OCI-LY7 (cell line): ENCODE data around the gene CCDC88B. TPM values are rescaled to one million over a fixed set of nuclear protein-coding genes. Genes with fewer than 3 reads are reported as not detected.

ENCODE experiments used
- BruUV-seq: library from RNA; stranded (reverse); fragments of 400-500 nt; replicated peaks from 2 replicates; lab custom pipeline; 2021; lab: Mats Ljungman, UMichigan
- CTCF ChIA-PET: fragments of 300-600 bp; sonication (Branson Sonifier 250); formaldehyde crosslinking; loops from one replicate; lab custom pipeline; 2022; ENCODE audit warnings: antibody characterized with exemption; ENCODE audit not compliant: unreplicated experiment; lab: Charles Lee
- POLR2A ChIA-PET: fragments of 300-600 bp; sonication (Branson Sonifier 250); formaldehyde crosslinking; loops from one replicate; lab custom pipeline; 2022; ENCODE audit warnings: antibody characterized with exemption; lab: Charles Lee
- DNase-seq: peaks from one replicate; pipeline ENCODE4 v3.0.0-alpha.2; 2015; ENCODE audit warnings: low spot score
- H2AFZ ChIP-seq: fragments of 200-600 bp; sonication (generic), shearing (Covaris generic); 2 replicates; pipeline ENCODE4 v1.6.1; 2014; ENCODE audit warnings: mild to moderate bottlenecking, antibody characterized with exemption, low read length, moderate library complexity
- H3K27ac ChIP-seq: fragments of 200-600 bp; sonication (generic); 2 replicates; pipeline ENCODE4 v1.5.1; 2014; ENCODE audit warnings: mixed run types, low read depth, mild to moderate bottlenecking, moderate library complexity, low read length, inconsistent platforms; ENCODE audit not compliant: poor library complexity, severe bottlenecking
- H3K36me3 ChIP-seq: fragments of 200-600 bp; sonication (generic); 2 replicates; pipeline ENCODE4 v1.6.1; 2014; ENCODE audit warnings: mild to moderate bottlenecking, antibody characterized with exemption, low read length, moderate library complexity, mixed read lengths; ENCODE audit not compliant: insufficient read depth
- H3K4me1 ChIP-seq: fragments of 200-600 bp; sonication (generic); 2 replicates; pipeline ENCODE4 v1.5.1; 2014; ENCODE audit warnings: mild to moderate bottlenecking, low read length; ENCODE audit not compliant: insufficient read depth, poor library complexity, severe bottlenecking
- H3K4me2 ChIP-seq: fragments of 200-600 bp; sonication (generic); 2 replicates; pipeline ENCODE4 v1.6.1; 2014; ENCODE audit warnings: mild to moderate bottlenecking, low read length
- H3K4me3 ChIP-seq: fragments of 200-600 bp; sonication (generic); 2 replicates; pipeline ENCODE4 v1.5.1; 2014; ENCODE audit warnings: mild to moderate bottlenecking, low read depth, low read length; ENCODE audit not compliant: poor library complexity, severe bottlenecking
- H3K79me2 ChIP-seq: fragments of 200-600 bp; sonication (generic); 2 replicates; pipeline ENCODE4 v1.6.1; 2016; ENCODE audit warnings: low read depth, mild to moderate bottlenecking, low read length, moderate library complexity, mixed read lengths; ENCODE audit not compliant: insufficient read depth
- H3K9me2 ChIP-seq: fragments of 200-600 bp; sonication (generic); 2 replicates; pipeline ENCODE4 v1.6.1; 2016; ENCODE audit warnings: mild to moderate bottlenecking, low read length, mixed read lengths; ENCODE audit not compliant: insufficient read depth
- H3K9me3 ChIP-seq: fragments of 200-600 bp; sonication (generic); 2 replicates; pipeline ENCODE4 v1.6.1; 2014; ENCODE audit warnings: mild to moderate bottlenecking, mixed run types, low read length, mixed read lengths
- H4K20me1 ChIP-seq: fragments of 200-600 bp; sonication (generic); 2 replicates; pipeline ENCODE4 v1.6.1; 2014; ENCODE audit warnings: mild to moderate bottlenecking, antibody characterized with exemption, low read length, moderate library complexity, mixed read lengths; ENCODE audit not compliant: insufficient read depth
- EZH2phosphoT487 ChIP-seq: fragments of 200-600 bp; sonication (generic); IDR thresholded peaks from 2 replicates; pipeline ENCODE4 v1.6.1; 2018; ENCODE audit warnings: low read depth, borderline replicate concordance, mild to moderate bottlenecking, mixed run types, antibody characterized with exemption, low read length, moderate library complexity, mixed read lengths
- intact Hi-C: fragments of 100-400 bp; cut with micrococcal nuclease; formaldehyde crosslinking; loops from one replicate; pipeline ENCODE4 v1.10.0; 2022; ENCODE audit not compliant: unreplicated experiment
- total RNA-seq, 2 experiments: library from RNA; depleted of rRNA in 1 of 2; stranded (reverse); fragments of >200 nt in 1 of 2; shearing (Covaris generic) in 1 of 2; gene quantifications; 2 replicates each; pipeline ENCODE4 v1.2.3, GENCODE V29; 2014 to 2022
- TF ChIP-seq, protein P1 (sequence below): fragments of 200-600 bp; sonication (generic); conservative IDR thresholded peaks from 2 replicates; pipeline ENCODE4 v1.5.1; 2014; ENCODE audit warnings: mild to moderate bottlenecking, antibody characterized with exemption, low read length, moderate library complexity, mixed read lengths

The CCDC88B gene
- total RNA-seq, 2 experiments from 2014 or later, result 40.7 to 67.2 TPM

DNA sequence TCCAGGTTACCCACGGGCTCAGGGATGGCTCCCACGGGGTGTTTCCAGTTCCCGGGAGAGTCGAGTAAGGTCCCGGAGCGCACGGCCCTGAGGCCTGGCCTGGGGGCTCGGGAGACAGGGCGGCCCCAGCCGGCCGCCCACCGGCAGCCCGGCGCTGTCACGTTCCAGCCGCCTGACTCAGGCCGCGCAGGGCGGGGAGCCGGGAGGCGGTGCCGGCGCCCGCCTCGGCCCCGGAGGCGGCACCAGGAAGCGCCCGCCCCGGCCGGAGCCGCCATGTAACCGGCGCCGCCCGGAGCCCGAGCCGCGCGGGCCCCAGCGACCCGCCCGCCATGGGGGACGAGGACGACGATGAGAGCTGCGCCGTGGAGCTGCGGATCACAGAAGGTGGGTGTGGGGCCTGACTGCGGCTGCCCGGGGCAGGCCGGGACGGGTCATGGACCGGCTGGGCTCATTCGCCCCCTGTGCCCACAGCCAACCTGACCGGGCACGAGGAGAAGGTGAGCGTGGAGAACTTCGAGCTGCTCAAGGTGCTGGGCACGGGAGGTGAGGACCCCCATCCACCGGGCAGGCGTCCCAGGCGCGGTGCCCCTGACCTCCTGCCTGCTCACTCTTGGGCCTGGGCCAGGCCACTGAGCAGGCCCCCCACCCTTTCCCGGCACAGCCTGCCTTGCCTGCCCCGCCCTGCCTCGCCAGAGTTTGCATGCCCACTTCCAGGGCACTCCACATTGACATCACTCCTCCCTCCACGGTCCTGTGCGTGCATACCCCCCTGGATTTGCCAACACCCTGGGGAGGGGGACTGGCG, 19.1 kb downstream of the CCDC88B start, which contains the start of gene RPS6KA4:
TSS of gene RPS6KA4 (plus strand) at position 256 of the 805 bp plus-strand sequence. CDS start at position 330, 74 bp downstream.
- Histone ChIP-seq H3K4me1 (peaks cover 46% of the 10 kb centered on the region), H3K9me3 (no peaks in the 10 kb centered on the region), H3K36me3 (peaks cover 31% of the 10 kb centered on the region; the same call in 1 of the 2 replicates), H3K27ac (peak within 1 kb of the TSS; percentile 33), H3K4me2 (peak within 1 kb of the TSS; percentile 99), H3K9me2 (no peaks in the 10 kb centered on the region), H2AFZ (peak within 1 kb of the TSS; percentile 86; the same call in 1 of the 2 replicates), H3K79me2 (no peaks in the 10 kb centered on the region), H4K20me1 (no peaks in the 10 kb centered on the region), H3K4me3 (peak within 1 kb of the TSS; percentile 90)
- no TSS peak for BruUV-seq
- TF ChIP-seq, protein P1, sequence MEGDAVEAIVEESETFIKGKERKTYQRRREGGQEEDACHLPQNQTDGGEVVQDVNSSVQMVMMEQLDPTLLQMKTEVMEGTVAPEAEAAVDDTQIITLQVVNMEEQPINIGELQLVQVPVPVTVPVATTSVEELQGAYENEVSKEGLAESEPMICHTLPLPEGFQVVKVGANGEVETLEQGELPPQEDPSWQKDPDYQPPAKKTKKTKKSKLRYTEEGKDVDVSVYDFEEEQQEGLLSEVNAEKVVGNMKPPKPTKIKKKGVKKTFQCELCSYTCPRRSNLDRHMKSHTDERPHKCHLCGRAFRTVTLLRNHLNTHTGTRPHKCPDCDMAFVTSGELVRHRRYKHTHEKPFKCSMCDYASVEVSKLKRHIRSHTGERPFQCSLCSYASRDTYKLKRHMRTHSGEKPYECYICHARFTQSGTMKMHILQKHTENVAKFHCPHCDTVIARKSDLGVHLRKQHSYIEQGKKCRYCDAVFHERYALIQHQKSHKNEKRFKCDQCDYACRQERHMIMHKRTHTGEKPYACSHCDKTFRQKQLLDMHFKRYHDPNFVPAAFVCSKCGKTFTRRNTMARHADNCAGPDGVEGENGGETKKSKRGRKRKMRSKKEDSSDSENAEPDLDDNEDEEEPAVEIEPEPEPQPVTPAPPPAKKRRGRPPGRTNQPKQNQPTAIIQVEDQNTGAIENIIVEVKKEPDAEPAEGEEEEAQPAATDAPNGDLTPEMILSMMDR, result no peak
- no peak for TF ChIP-seq EZH2phosphoT487
- intact Hi-C loops, result no loop called here
- POLR2A ChIA-PET, result interaction anchor here (0.5 to 0.7 kb wide), 2 partner anchors 42 to 84 kb away, joined by 3 read pairs; partner anchors contain the start of genes PRDX5 and TRMT112
- peak; percentile 70 for DNase-seq
- CTCF ChIA-PET, result interaction anchor here (0.5 to 0.6 kb wide), 2 partner anchors 18 to 88 kb away, joined by 3 to 5 read pairs; no protein-coding TSS in a partner anchor

DNA sequence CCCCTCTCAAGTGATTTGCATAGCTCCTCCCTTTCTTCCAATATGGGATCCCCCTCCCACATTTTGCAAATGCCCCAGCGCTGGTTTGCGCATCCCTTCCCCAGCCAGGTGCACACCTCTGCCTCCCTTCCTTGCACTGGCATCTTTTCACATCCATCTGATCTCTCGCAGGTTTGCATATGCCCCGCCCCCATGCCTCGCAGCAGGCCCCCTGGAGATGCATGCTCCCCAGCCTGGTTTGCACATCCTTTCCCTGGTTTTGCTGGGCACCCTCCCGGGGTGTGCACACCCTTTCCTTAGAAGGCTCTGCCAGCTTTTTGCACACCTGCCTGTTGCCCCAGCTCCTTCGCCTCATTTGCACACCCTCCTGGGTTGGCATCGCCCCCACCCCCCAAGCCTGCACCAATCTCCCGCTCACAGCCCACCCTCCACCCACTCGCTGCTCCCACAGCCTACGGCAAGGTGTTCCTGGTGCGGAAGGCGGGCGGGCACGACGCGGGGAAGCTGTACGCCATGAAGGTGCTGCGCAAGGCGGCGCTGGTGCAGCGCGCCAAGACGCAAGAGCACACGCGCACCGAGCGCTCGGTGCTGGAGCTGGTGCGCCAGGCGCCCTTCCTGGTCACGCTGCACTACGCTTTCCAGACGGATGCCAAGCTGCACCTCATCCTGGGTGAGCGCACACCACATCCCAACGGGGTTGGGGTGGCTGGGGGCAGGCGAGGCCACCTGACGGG, 19.9 kb downstream of the CCDC88B start:
- BruUV-seq, result no TSS peak
- peak; percentile 49 for DNase-seq
- H3K9me2 ChIP-seq, result no peaks in the 10 kb centered on the region
- peak overlapping the region; percentile 99 for H3K4me2 ChIP-seq
- H3K4me1 ChIP-seq, result peaks cover 44% of the 10 kb centered on the region
- H3K27ac ChIP-seq, result no peak overlapping the region
- ChIA-PET CTCF (interaction anchor here (0.5 to 0.6 kb wide), 2 partner anchors 19 to 89 kb away, joined by 3 to 5 read pairs; no protein-coding TSS in a partner anchor), POLR2A (interaction anchor here (0.5 to 0.8 kb wide), 3 partner anchors 42 to 83 kb away, joined by 3 to 4 read pairs (median 3); partner anchors contain the start of genes PRDX5 and TRMT112)
- H3K9me3 ChIP-seq, result no peaks in the 10 kb centered on the region
- peaks cover 33% of the 10 kb centered on the region; the same call in 1 of the 2 replicates for H3K36me3 ChIP-seq
- no peak for TF ChIP-seq EZH2phosphoT487
- TF ChIP-seq, protein P1, result no peak
- H3K4me3 ChIP-seq, result peak overlapping the region; percentile 90
- peak overlapping the region; percentile 86; the same call in 1 of the 2 replicates for H2AFZ ChIP-seq
- H3K79me2 ChIP-seq, result no peaks in the 10 kb centered on the region
- intact Hi-C loops, result no loop called here
- no peaks in the 10 kb centered on the region for H4K20me1 ChIP-seq
